K562 (cell line): ENCODE measurements around the gene ROR2. TPM values are rescaled to one million over a fixed set of nuclear protein-coding genes. Genes with fewer than 3 reads are reported as not detected.
A peak's percentile ranks its signal among the peaks of the same experiment; 100 is the strongest.

Experiments
- CREBBP ChIP-seq: IDR thresholded peaks from one replicate; pipeline ENCODE4 v1.6.1; 2012; ENCODE audit warnings: low read depth, mild to moderate bottlenecking, control low read depth, inconsistent platforms, low read length
- DNMT1 ChIP-seq: fragments of 450-650 bp; IDR thresholded peaks from 2 replicates; pipeline ENCODE4 v1.6.1; 2016; ENCODE audit warnings: antibody characterized with exemption, mild to moderate bottlenecking
- ETS2 ChIP-seq: IDR thresholded peaks from 2 replicates; pipeline ENCODE4 v1.6.1; 2016; ENCODE audit warnings: borderline replicate concordance, missing genetic modification characterization, mild to moderate bottlenecking, moderate library complexity, missing compliant biosample characterization; ENCODE audit not compliant: poor library complexity, severe bottlenecking
- FOS ChIP-seq: IDR thresholded peaks from 3 replicates; pipeline ENCODE4 v1.6.1; 2011; ENCODE audit not compliant: insufficient read length; ENCODE audit errors: extremely low read depth
- FOXK2 ChIP-seq, 2 experiments: fragments of 450-650 bp; IDR thresholded peaks in 1 of 2; conservative IDR thresholded peaks in 1 of 2; 2 replicates each; pipeline ENCODE4 v1.6.1; 2016; ENCODE audit warnings: low read depth in 2 of 2, mild to moderate bottlenecking in 1 of 2
- GTF2E2 ChIP-seq: fragments of 200-800 bp; sonication (Bioruptor generic); IDR thresholded peaks from 2 replicates; pipeline ENCODE4 v1.6.1; 2016; ENCODE audit warnings: missing genetic modification characterization, missing compliant biosample characterization
- HDAC3 ChIP-seq: fragments of 450-650 bp; IDR thresholded peaks from 2 replicates; pipeline ENCODE4 v1.6.1; 2018; ENCODE audit warnings: borderline replicate concordance, mild to moderate bottlenecking, moderate library complexity; ENCODE audit not compliant: partially characterized antibody
- KDM1A ChIP-seq, 2 experiments: fragments of 450-650 bp; IDR thresholded peaks; 2 replicates each; pipeline ENCODE4 v1.6.1; 2016; ENCODE audit warnings: mild to moderate bottlenecking in 2 of 2
- MAX ChIP-seq: sonication (generic); formaldehyde crosslinking; IDR thresholded peaks from 2 replicates; pipeline ENCODE4 v1.9.0; 2022; ENCODE audit warnings: mild to moderate bottlenecking, missing genetic modification reagents
- NR2C1 ChIP-seq, 2 experiments: fragments of 450-650 bp; IDR thresholded peaks; 2 replicates each; pipeline ENCODE4 v1.6.1; 2017; ENCODE audit warnings: mild to moderate bottlenecking in 2 of 2, antibody characterized with exemption in 1 of 2, inconsistent platforms in 1 of 2, missing compliant biosample characterization in 1 of 2, missing genetic modification characterization in 1 of 2
- POLR2AphosphoS5 ChIP-seq: IDR thresholded peaks from 2 replicates; pipeline ENCODE4 v1.6.1; 2011; ENCODE audit warnings: mild to moderate bottlenecking, low read depth, low read length, moderate library complexity; ENCODE audit not compliant: control insufficient read depth, insufficient read depth
- RB1 ChIP-seq: fragments of 450-650 bp; IDR thresholded peaks from 2 replicates; pipeline ENCODE4 v1.6.1; 2017; ENCODE audit warnings: low read depth, mild to moderate bottlenecking
- RNF2 ChIP-seq: sonication (generic); IDR thresholded peaks from 2 replicates; pipeline ENCODE4 v1.6.1; 2016
- SIN3A ChIP-seq, 2 experiments: fragments of 150-350 bp in 1 of 2; IDR thresholded peaks; 2 replicates each; pipeline ENCODE4 v1.6.1; 2011 to 2016; ENCODE audit warnings: borderline replicate concordance in 2 of 2, low read depth in 2 of 2, low read length in 2 of 2, mild to moderate bottlenecking in 2 of 2, moderate library complexity in 2 of 2; ENCODE audit not compliant: control insufficient read depth in 1 of 2
- STAT5B ChIP-seq: fragments of 250-450 bp; sonication (Bioruptor Pico); IDR thresholded peaks from 2 replicates; pipeline ENCODE4 v1.8.0; 2021; ENCODE audit warnings: mild to moderate bottlenecking, inconsistent platforms
- TEAD4 ChIP-seq, 2 experiments: sonication (generic) in 1 of 2; formaldehyde crosslinking in 1 of 2; IDR thresholded peaks; 2 replicates each; pipeline versions ENCODE4 v1.6.1 to v1.8.0; 2012 to 2022; ENCODE audit warnings: borderline replicate concordance in 1 of 2, inconsistent platforms in 1 of 2, low read length in 1 of 2, mild to moderate bottlenecking in 1 of 2, missing genetic modification reagents in 1 of 2
- VEZF1 ChIP-seq: fragments of 200-800 bp; sonication (Bioruptor generic); IDR thresholded peaks from 2 replicates; pipeline ENCODE4 v1.6.1; 2017; ENCODE audit warnings: missing genetic modification characterization, missing compliant biosample characterization
- ZFP36 ChIP-seq: fragments of 150-350 bp; IDR thresholded peaks from 2 replicates; pipeline ENCODE4 v1.6.1; 2018; ENCODE audit warnings: low read length, low read depth; ENCODE audit not compliant: partially characterized antibody
- ZNF146 ChIP-seq: IDR thresholded peaks from one replicate; pipeline ENCODE4 v1.6.1; 2018; ENCODE audit warnings: missing compliant biosample characterization; ENCODE audit not compliant: unreplicated experiment
- ZNF583 ChIP-seq: fragments of 250-450 bp; sonication (Bioruptor Pico); IDR thresholded peaks from 2 replicates; pipeline ENCODE4 v1.4.0; 2020
- polyA plus RNA-seq, 8 experiments: library from polyadenylated mRNA; depleted of rRNA in 4 of 8; stranded (reverse) in 5 of 8; unstranded in 3 of 8; fragments of >200 nt; fragmentation: Nextera tagmentation in 2 of 8; fragmentation: Illumina TruSeq in 1 of 8; extraction: Ambion mirVana in 2 of 8; extraction: Trizol in 1 of 8; gene quantifications; 2 replicates each; pipeline versions ENCODE4 v1.2.1 to v1.2.3, GENCODE V29; 2011 to 2014; ENCODE audit warnings: inconsistent platforms in 1 of 8, missing spikeins in 1 of 8
- total RNA-seq, 7 experiments: library from RNA; depleted of rRNA in 6 of 7; stranded (reverse); fragments of >200 nt in 6 of 7; fragmentation: Illumina TruSeq in 2 of 7; extraction: Trizol in 2 of 7; gene quantifications; 2 replicates each; pipeline versions ENCODE4 v1.2.1 to v1.2.3, GENCODE V29; 2011 to 2021; ENCODE audit warnings: low replicate concordance in 1 of 7
- TF ChIP-seq, protein P1 (sequence below): fragments of 250-450 bp; sonication (Bioruptor Pico); IDR thresholded peaks from 2 replicates; pipeline ENCODE4 v1.5.0; 2021; ENCODE audit warnings: mild to moderate bottlenecking, moderate library complexity
- TF ChIP-seq, protein P2 (sequence below): fragments of 250-450 bp; sonication (Bioruptor Pico); IDR thresholded peaks from 2 replicates; pipeline ENCODE4 v1.8.0; 2021; ENCODE audit warnings: moderate library complexity, mild to moderate bottlenecking, inconsistent platforms

ROR2 gene
- total and polyA plus RNA-seq, 9 of the 15 experiments (the other 6 are each of a cell fraction or from before 2014, with no cell fraction given): 5.6 to 33.8 (median 15.3) TPM

GRCh38 chr9:91786132-91786896 lies 163.7 kb downstream of the ROR2 start (continued):
- TF ChIP-seq ETS2 (tag): no peak
- no peak for TF ChIP-seq ZFP36
- TF ChIP-seq VEZF1: no peak
- TF ChIP-seq, protein P1, sequence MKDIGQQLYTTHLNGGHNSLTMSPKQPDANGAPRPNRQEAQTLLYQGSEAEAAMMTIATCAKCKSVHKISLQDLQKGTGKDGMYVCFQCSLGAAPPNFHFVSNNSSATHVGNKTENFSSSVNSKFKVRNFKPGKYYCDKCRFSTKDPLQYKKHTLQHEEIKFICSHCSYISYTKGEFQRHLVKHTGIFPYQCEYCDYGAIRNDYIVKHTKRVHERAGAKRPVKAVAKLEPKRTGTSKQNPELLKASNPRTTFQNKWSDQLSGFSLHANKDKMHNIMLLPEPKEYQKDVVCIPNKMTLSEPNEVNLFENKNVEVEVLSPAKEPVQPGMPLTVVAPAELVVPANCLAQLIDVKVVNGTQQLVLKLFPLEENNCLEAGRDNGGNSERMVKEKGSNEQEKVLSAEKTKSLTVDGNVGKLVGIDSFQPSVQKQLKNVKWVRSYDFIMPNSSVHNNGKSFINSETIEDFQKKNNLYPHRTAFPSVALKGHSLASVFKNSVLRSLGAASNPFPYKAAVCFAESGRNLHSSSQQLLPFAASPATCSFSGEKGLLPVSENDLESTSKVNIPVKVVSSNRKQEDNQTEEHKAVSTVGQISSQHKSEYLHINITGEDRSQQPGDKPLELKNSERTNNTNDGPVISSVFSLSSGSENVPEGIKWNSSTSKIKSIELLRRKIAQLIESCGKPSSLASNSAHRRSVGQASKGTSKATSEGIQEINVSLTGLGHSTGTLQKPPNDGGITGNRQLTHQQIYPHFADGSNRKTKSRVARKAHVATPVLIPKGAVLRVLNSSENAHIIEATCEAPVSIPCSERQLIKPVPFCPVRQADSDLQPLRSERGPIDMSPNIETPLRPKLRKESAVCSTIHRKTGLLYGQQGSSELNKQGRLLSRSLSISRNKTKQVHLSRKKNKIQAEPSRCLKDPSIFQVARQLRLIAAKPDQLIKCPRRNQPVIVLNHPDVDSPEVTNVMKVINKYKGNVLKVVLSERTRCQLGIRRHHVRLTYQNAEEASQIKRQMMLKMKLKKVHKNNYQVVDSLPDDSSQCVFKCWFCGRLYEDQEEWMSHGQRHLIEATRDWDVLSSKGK (CRISPR knock-in tag): no peak
- TF ChIP-seq RB1: no peak
- TF ChIP-seq FOS: no peak
- peak; percentile 46; the same call in 1 of the 2 replicates for TF ChIP-seq POLR2AphosphoS5
- no peak for TF ChIP-seq DNMT1
- no peak for TF ChIP-seq FOXK2 (conservative IDR thresholded peaks at IDR 0.05 in 1 of 2, IDR thresholded peaks at IDR 0.05 in 1 of 2; ENCODE audit: low read depth in 2 of 2)
- TF ChIP-seq ZNF146 (CRISPR knock-in tag): no peak
- TF ChIP-seq, protein P2, sequence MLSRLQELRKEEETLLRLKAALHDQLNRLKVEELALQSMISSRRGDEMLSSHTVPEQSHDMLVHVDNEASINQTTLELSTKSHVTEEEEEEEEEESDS (CRISPR knock-in tag): no peak
- peak; percentile 42; the same call in 1 of the 2 replicates for TF ChIP-seq TEAD4 (IDR thresholded peaks at IDR 0.05; ENCODE audit: low read length)
- no peak for TF ChIP-seq TEAD4 (CRISPR knock-in tag; IDR thresholded peaks at IDR 0.05; ENCODE audit: borderline replicate concordance)
- no peak for TF ChIP-seq RNF2
- TF ChIP-seq GTF2E2 (tag): no peak
- TF ChIP-seq HDAC3: no peak
- TF ChIP-seq SIN3A (IDR thresholded peaks at IDR 0.05; ENCODE audit: borderline replicate concordance in 2 of 2, control insufficient read depth in 1 of 2, low read depth in 2 of 2, low read length in 2 of 2): 0 out of 4 replicates have a peak, but pooled peaks of 1 of the 2 experiments have one; percentile 27
- no peak for TF ChIP-seq STAT5B (CRISPR knock-in tag)
- no peak for TF ChIP-seq ZNF583 (CRISPR knock-in tag)
- TF ChIP-seq MAX (CRISPR knock-in tag): no peak
- no peak for TF ChIP-seq CREBBP
- no peak for TF ChIP-seq KDM1A (IDR thresholded peaks at IDR 0.05)
- no peak for TF ChIP-seq NR2C1 (IDR thresholded peaks at IDR 0.05)
- no peak for TF ChIP-seq NR2C1 (tag; IDR thresholded peaks at IDR 0.05)
